Measurements from ENCODE around the gene SRL. TPM values are rescaled to one million over a fixed set of nuclear protein-coding genes. Genes with fewer than 3 reads are reported as not detected.

Gene SRL
- total and polyA plus RNA-seq, 2 of the 13 experiments (the other 11 are each of a cell fraction or from before 2014, with no cell fraction given) = 0.05 TPM; not detected in 1

DNA sequence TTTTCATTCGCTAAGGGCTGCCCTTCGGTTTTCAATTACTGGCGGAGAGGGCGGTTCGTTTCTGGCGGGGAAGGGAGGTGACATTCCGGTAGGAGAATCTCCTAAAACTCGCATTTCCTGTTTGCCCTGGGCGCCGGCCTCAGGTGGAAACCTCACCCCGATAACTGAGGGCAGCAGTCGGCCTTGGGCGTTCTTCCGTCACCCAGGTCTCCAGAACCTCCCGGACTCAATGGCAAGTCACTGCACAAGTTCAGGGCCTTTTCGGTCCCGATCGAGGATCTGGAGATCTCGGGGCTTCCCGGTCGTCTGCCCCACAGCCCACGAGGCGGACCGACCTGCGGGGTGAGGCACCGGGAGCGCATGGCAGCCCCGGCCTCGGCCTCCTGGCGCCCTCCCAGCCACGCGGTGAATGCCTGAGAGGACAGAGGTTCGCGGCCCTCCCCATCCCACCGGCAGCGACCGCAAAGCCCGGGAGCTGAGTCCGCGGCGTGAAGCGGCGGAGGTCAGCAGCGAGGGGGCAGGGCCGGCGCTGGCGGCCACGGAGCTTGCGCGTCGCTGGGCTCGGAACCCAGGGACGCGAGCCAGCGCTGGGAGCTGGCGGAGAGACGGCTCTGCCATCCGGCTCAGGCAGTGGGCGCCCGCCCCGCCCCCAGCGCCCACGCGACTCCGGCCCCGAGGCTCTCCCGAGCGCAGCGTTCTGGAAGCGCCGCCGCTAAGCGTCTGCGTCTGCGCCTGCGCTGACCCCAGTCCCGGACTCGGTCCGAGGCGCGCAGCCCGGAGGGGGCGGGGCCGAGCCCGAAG, 58.4 kb downstream of the SRL start (continued):
- TF ChIP-seq, protein P1, sequence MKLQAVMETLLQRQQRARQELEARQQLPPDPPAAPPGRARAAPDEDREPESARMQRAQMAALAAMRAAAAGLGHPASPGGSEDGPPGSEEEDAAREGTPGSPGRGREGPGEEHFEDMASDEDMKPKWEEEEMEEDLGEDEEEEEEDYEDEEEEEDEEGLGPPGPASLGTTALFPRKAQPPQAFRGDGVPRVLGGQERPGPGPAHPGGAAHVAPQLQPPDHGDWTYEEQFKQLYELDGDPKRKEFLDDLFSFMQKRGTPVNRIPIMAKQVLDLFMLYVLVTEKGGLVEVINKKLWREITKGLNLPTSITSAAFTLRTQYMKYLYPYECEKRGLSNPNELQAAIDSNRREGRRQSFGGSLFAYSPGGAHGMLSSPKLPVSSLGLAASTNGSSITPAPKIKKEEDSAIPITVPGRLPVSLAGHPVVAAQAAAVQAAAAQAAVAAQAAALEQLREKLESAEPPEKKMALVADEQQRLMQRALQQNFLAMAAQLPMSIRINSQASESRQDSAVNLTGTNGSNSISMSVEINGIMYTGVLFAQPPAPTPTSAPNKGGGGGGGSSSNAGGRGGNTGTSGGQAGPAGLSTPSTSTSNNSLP (IDR thresholded peaks at IDR 0.05; ENCODE audit: low read depth, low read length) = no peak
- TF ChIP-seq ZNF264 (CRISPR knock-in tag; IDR thresholded peaks at IDR 0.05) (no peak), MEF2D (CRISPR knock-in tag; IDR thresholded peaks at IDR 0.05) (no peak), ZNF7 (CRISPR knock-in tag; IDR thresholded peaks at IDR 0.05) (no peak), U2AF2 (IDR thresholded peaks at IDR 0.05; ENCODE audit: low read depth, low read length) (no peak), CENPT (CRISPR knock-in tag; IDR thresholded peaks at IDR 0.05; ENCODE audit: low read depth) (0 out of 2 replicates have a peak, but pooled peaks have one; percentile 66), TGIF2 (CRISPR knock-in tag; IDR thresholded peaks at IDR 0.05) (peak; percentile 77), FOSL2 (CRISPR knock-in tag; IDR thresholded peaks at IDR 0.05) (0 out of 2 replicates have a peak, but pooled peaks have one; percentile 10), RFX5 (IDR thresholded peaks at IDR 0.05; ENCODE audit: low read depth, low read length) (no peak), ZNF205 (CRISPR knock-in tag; IDR thresholded peaks at IDR 0.05) (0 out of 2 replicates have a peak, but pooled peaks have one; percentile 28), CHD2 (IDR thresholded peaks at IDR 0.05; ENCODE audit: low read depth, low read length) (no peak)
- TF ChIP-seq, protein P2, sequence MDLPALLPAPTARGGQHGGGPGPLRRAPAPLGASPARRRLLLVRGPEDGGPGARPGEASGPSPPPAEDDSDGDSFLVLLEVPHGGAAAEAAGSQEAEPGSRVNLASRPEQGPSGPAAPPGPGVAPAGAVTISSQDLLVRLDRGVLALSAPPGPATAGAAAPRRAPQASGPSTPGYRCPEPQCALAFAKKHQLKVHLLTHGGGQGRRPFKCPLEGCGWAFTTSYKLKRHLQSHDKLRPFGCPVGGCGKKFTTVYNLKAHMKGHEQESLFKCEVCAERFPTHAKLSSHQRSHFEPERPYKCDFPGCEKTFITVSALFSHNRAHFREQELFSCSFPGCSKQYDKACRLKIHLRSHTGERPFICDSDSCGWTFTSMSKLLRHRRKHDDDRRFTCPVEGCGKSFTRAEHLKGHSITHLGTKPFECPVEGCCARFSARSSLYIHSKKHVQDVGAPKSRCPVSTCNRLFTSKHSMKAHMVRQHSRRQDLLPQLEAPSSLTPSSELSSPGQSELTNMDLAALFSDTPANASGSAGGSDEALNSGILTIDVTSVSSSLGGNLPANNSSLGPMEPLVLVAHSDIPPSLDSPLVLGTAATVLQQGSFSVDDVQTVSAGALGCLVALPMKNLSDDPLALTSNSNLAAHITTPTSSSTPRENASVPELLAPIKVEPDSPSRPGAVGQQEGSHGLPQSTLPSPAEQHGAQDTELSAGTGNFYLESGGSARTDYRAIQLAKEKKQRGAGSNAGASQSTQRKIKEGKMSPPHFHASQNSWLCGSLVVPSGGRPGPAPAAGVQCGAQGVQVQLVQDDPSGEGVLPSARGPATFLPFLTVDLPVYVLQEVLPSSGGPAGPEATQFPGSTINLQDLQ (CRISPR knock-in tag; IDR thresholded peaks at IDR 0.05) = peak; percentile 77; the same call in 1 of the 2 replicates
- TF ChIP-seq, protein P3, sequence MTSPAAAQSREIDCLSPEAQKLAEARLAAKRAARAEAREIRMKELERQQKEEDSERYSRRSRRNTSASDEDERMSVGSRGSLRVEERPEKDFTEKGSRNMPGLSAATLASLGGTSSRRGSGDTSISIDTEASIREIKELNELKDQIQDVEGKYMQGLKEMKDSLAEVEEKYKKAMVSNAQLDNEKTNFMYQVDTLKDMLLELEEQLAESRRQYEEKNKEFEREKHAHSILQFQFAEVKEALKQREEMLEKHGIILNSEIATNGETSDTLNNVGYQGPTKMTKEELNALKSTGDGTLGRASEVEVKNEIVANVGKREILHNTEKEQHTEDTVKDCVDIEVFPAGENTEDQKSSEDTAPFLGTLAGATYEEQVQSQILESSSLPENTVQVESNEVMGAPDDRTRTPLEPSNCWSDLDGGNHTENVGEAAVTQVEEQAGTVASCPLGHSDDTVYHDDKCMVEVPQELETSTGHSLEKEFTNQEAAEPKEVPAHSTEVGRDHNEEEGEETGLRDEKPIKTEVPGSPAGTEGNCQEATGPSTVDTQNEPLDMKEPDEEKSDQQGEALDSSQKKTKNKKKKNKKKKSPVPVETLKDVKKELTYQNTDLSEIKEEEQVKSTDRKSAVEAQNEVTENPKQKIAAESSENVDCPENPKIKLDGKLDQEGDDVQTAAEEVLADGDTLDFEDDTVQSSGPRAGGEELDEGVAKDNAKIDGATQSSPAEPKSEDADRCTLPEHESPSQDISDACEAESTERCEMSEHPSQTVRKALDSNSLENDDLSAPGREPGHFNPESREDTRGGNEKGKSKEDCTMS (CRISPR knock-in tag; conservative IDR thresholded peaks at IDR 0.05) = no peak
- TF ChIP-seq, protein P4, sequence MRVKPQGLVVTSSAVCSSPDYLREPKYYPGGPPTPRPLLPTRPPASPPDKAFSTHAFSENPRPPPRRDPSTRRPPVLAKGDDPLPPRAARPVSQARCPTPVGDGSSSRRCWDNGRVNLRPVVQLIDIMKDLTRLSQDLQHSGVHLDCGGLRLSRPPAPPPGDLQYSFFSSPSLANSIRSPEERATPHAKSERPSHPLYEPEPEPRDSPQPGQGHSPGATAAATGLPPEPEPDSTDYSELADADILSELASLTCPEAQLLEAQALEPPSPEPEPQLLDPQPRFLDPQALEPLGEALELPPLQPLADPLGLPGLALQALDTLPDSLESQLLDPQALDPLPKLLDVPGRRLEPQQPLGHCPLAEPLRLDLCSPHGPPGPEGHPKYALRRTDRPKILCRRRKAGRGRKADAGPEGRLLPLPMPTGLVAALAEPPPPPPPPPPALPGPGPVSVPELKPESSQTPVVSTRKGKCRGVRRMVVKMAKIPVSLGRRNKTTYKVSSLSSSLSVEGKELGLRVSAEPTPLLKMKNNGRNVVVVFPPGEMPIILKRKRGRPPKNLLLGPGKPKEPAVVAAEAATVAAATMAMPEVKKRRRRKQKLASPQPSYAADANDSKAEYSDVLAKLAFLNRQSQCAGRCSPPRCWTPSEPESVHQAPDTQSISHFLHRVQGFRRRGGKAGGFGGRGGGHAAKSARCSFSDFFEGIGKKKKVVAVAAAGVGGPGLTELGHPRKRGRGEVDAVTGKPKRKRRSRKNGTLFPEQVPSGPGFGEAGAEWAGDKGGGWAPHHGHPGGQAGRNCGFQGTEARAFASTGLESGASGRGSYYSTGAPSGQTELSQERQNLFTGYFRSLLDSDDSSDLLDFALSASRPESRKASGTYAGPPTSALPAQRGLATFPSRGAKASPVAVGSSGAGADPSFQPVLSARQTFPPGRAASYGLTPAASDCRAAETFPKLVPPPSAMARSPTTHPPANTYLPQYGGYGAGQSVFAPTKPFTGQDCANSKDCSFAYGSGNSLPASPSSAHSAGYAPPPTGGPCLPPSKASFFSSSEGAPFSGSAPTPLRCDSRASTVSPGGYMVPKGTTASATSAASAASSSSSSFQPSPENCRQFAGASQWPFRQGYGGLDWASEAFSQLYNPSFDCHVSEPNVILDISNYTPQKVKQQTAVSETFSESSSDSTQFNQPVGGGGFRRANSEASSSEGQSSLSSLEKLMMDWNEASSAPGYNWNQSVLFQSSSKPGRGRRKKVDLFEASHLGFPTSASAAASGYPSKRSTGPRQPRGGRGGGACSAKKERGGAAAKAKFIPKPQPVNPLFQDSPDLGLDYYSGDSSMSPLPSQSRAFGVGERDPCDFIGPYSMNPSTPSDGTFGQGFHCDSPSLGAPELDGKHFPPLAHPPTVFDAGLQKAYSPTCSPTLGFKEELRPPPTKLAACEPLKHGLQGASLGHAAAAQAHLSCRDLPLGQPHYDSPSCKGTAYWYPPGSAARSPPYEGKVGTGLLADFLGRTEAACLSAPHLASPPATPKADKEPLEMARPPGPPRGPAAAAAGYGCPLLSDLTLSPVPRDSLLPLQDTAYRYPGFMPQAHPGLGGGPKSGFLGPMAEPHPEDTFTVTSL (CRISPR knock-in tag; IDR thresholded peaks at IDR 0.05; ENCODE audit: borderline replicate concordance) = peak; percentile 55; the same call in 1 of the 2 replicates
- TF ChIP-seq, protein P5, sequence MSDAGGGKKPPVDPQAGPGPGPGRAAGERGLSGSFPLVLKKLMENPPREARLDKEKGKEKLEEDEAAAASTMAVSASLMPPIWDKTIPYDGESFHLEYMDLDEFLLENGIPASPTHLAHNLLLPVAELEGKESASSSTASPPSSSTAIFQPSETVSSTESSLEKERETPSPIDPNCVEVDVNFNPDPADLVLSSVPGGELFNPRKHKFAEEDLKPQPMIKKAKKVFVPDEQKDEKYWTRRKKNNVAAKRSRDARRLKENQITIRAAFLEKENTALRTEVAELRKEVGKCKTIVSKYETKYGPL (CRISPR knock-in tag; IDR thresholded peaks at IDR 0.05) = no peak

Measured in HepG2 (cell line).